Tibial artery (tissue), 4 donors: ENCODE data around the gene CFAP74.

Experiments used
- DNase-seq, 2 donors: peaks; one replicate each; pipeline ENCODE4 v3.0.0-alpha.2; 2019
- H3K27ac ChIP-seq, 2 donors: fragments of 200-600 bp; sonication (generic) in 1 of 2; 1 replicate in 1 of 2; 2 replicates in 1 of 2; pipeline ENCODE4 v1.5.1; 2018 to 2019; ENCODE audit warnings: mild to moderate bottlenecking in 1 of 2
- H3K27me3 ChIP-seq, 2 donors: fragments of 200-600 bp; sonication (generic) in 1 of 2; one replicate each; pipeline versions ENCODE4 v1.5.1 to v1.6.0; 2016 to 2019
- H3K36me3 ChIP-seq, 3 donors: fragments of 200-600 bp; sonication (generic) in 2 of 3; one replicate each; pipeline ENCODE4 v1.5.1; 2016 to 2019; ENCODE audit warnings: mild to moderate bottlenecking in 2 of 3
- H3K4me1 ChIP-seq, 4 donors: fragments of 200-600 bp; sonication (generic) in 2 of 4; 1 replicate in 3 of 4; 2 replicates in 1 of 4; pipeline ENCODE4 v1.5.1; 2016 to 2019
- H3K4me3 ChIP-seq, 2 donors: fragments of 200-600 bp; sonication (generic) in 1 of 2; 1 replicate in 1 of 2; 2 replicates in 1 of 2; pipeline ENCODE4 v1.5.1; 2018 to 2019; ENCODE audit warnings: mild to moderate bottlenecking in 2 of 2
- H3K9me3 ChIP-seq, 3 donors: fragments of 200-600 bp; sonication (generic) in 1 of 3; one replicate each; pipeline ENCODE4 v1.5.1; 2016 to 2019
- CTCF ChIP-seq, 2 experiments: fragments of 200-600 bp in 1 of 2; fragments of 450-650 bp in 1 of 2; IDR thresholded peaks; one replicate each; pipeline ENCODE4 v1.5.1; 2017 to 2019; ENCODE audit warnings: antibody characterized with exemption in 2 of 2, mild to moderate bottlenecking in 1 of 2, moderate library complexity in 1 of 2
- intact Hi-C: fragments of 100-400 bp; cut with DNase I; formaldehyde crosslinking; loops from one replicate; pipeline ENCODE4 v1.15.0; 2023; ENCODE audit warnings: low total_unique reads

The CFAP74 gene

GRCh38 chr1:1920608-1921458 lies 82.8 kb downstream of the CFAP74 start:
- TF ChIP-seq CTCF (IDR thresholded peaks at IDR 0.05): no peak
- Histone ChIP-seq H3K27ac (no peak overlapping the region), H3K4me3 (no peak overlapping the region), H3K4me1 (peaks cover 0 to 20% (median 16%) of the 10 kb centered on the region in 4 donors), H3K27me3 (peaks cover 0 to 12% of the 10 kb centered on the region in 2 donors), H3K36me3 (no peaks in the 10 kb centered on the region), H3K9me3 (no peaks in the 10 kb centered on the region)
- intact Hi-C loops: no loop called here
- DNase-seq: no peak

- H3K27ac ChIP-seq: peak overlapping the region in 1 of 2 donors; percentile 69
Observed at GRCh38 chr1:1920057-1920607, 83.5 kb downstream of the CFAP74 start.

GRCh38 chr1:1919304-1920056 lies 84.1 kb downstream of the CFAP74 start:
- Histone ChIP-seq H3K27me3 (peaks cover 0 to 24% of the 10 kb centered on the region in 2 donors), H3K4me1 (peaks cover 0 to 20% (median 16%) of the 10 kb centered on the region in 4 donors), H3K4me3 (peak overlapping the region; percentile 51 to 59), H3K9me3 (no peaks in the 10 kb centered on the region), H3K27ac (peak overlapping the region; percentile 20 to 69), H3K36me3 (no peaks in the 10 kb centered on the region)
- intact Hi-C loops: no loop called here
- no peak for TF ChIP-seq CTCF (IDR thresholded peaks at IDR 0.05)
- DNase-seq: peak; percentile 96 to 99

More at GRCh38 chr1:1920057-1920607, 83.5 kb downstream of the CFAP74 start:
- Histone ChIP-seq H3K27me3 (peaks cover 0 to 19% of the 10 kb centered on the region in 2 donors), H3K4me3 (peak overlapping the region; percentile 51 to 59), H3K36me3 (no peaks in the 10 kb centered on the region), H3K9me3 (no peaks in the 10 kb centered on the region), H3K4me1 (peaks cover 0 to 20% (median 16%) of the 10 kb centered on the region in 4 donors)
- TF ChIP-seq CTCF (IDR thresholded peaks at IDR 0.05): no peak
- DNase-seq: no peak
- intact Hi-C loops: no loop called here

GRCh38 chr1:1918901-1919303 lies 84.7 kb downstream of the CFAP74 start, which contains the start of gene TMEM52:
TMEM52 (minus strand) TSS chr1:1919279; CDS start chr1:1919265, 14 bp downstream.
- no peaks in the 10 kb centered on the region for H3K9me3 ChIP-seq
- H3K4me3 ChIP-seq: peak within 1 kb of the TSS; percentile 51 to 59
- peak within 1 kb of the TSS; percentile 20 to 69 for H3K27ac ChIP-seq
- H3K36me3 ChIP-seq: no peaks in the 10 kb centered on the region
- intact Hi-C loops: no loop called here
- TF ChIP-seq CTCF (IDR thresholded peaks at IDR 0.05): no peak
- H3K4me1 ChIP-seq: peaks cover 0 to 20% (median 16%) of the 10 kb centered on the region in 4 donors
- H3K27me3 ChIP-seq: peaks cover 0 to 29% of the 10 kb centered on the region in 2 donors
- DNase-seq: peak; percentile 41 to 83
